Activated CD8-positive, alpha-beta memory T cell treated with anti-CD3 and anti-CD28 coated beads, Interleukin-2, amount 50 U/mL, for 24 hours (primary cell): Measurements from ENCODE around the gene ANO2.

Experiments
- DNase-seq: peaks from one replicate; pipeline ENCODE4 v3.0.0-alpha.2; 2020; ENCODE audit errors: extremely low read depth

Gene ANO2

GRCh38 chr12:5623411-5623810 lies 321.6 kb downstream of the ANO2 start:
- DNase-seq, result no peak

DNA sequence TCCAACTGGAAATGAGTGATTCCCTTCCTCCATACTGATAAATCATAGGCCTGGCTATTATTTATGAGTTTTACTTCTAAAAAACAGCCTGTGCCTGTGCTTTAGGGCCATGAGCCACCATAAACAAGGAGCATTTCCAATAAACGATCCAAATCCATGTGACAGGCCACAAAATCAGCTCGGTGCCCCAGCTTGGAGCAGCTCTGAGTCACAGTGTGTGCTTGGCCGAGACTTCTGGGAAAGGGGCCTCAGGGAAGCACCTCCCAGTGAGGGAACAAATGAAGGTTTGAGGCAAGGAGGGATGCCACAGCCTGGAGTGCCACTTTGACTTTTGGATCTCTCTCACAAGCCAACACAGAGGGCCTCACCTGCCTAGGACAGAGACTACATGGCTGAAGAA lies 322.8 kb downstream of the ANO2 start:
- DNase-seq, result no peak

DNA sequence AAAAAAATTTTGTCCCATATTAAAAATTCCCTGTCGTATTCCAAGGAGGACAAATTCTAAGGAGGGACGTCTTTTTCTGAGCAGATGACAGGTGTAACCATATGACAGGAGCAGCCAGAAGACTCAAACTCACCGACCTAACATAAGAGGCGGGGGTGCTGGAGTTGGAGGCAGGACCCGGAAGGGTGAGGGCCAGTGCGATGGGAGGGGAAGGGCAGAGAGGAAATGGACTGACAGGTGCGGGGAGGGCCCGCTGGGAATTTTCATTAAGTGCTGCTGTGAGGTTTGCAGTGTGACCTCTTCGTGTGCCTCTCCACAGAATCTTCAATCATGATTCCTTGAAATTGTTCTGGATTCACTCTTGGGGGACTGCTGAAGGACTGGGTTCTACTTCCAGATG lies 323.7 kb downstream of the ANO2 start:
- no peak for DNase-seq

- no peak for DNase-seq
These were observed 324.2 kb downstream of the ANO2 start for GRCh38 chr12:5620896-5621295.

- DNase-seq, result no peak
These were observed 325.4 kb downstream of the ANO2 start for GRCh38 chr12:5619628-5620027.

- no peak for DNase-seq
These were observed 328.2 kb downstream of the ANO2 start for GRCh38 chr12:5616854-5617253.

GRCh38 chr12:5615760-5616159 lies 329.3 kb downstream of the ANO2 start:
- DNase-seq, result no peak

DNA sequence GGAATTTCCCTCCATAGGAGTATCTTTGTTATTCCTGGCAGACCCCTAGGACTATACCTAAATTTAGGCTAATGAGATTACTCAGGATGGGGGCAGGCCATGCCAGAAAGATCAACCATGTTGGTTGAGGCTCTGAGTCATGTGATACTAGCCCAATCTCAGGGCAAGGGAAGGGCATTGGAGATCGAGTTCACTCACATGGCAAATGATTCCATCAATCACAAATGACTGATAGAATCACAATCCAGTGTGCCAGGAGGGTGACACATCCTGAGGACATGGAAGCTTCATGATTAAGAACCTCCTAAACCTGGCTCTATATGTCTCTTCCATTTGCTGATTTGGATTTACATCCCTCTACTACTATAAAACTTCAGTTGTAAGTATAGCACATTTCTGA lies 330.8 kb downstream of the ANO2 start:
- no peak for DNase-seq

DNA sequence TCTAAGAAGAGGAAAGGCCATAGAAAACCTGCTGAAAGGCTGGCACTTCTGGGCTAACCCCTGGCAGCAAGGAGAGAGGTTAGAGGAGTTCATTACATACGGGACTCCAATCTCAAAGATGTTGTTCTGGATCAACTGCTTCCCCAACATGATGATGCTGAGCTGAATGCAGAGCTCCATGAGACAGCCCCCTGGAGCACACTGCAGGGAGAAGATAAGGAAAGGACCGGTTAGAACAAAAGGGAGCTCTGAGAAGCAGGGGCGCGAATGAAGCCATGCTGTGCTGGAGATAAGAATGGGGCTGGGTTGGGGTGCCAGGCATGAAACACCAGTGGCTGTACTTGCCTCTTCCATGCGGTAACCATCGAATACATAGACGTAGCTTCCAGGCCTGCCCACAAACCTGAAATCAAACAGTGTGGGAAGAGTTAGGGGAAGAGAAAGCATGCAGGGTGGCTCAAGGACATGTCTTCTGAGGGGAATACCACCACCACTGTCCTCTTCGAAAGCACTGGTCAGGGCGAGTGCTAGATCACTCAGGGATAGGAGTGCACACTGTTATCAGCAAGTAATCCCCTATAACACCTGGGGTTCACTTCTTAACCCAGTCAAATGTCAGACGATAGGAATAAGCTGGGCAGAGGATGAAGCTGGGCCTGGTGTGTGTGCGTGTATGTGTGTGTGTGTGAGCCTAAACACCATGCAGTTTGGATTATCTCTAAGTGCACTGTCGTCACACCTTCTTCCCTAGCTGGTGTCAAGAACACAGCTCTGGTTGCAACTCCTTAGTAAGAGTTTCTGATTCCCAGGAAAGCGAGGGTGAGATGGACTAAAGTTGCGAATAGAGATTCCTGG lies 332.3 kb downstream of the ANO2 start:
- DNase-seq, result no peak

DNA sequence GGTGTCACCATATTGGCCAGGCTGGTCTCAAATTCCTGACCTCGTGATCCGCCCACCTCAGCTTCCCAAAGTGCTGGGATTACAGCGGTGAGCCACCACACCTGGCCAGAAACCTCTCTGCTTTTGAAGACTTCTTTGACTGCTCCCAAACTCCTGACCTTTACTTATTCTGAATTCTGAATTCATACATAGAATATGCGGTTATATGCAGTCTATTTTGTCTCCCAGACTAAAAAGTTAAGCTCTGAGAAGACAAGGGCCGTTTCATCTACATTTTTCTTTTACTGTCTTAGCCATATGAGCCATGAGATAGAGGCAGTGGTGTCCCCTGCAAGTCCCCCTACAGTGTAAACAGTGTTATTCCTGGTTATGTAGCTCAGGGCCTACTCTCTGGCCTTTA lies 333.9 kb downstream of the ANO2 start:
- DNase-seq, result no peak

DNA sequence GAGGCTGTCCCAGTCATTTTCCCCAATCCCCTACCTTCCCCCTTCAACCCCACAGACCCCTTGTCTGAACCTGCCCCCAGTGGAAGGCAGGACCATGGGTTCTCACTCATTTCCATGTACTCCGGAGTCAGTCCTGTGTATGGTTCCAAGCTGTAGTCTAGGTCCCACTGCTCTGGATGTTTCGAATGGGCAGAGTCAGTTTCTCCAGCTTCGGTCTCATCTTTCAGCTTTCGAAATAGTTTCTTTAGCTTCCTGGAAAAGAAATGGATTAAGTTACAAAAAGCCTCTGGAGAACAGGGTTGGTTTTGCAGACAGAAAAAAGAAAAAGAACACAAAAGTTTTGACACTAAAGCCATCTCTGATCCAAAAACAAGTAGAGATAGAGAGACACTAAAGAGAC lies 345.7 kb downstream of the ANO2 start:
- DNase-seq, result no peak

DNA sequence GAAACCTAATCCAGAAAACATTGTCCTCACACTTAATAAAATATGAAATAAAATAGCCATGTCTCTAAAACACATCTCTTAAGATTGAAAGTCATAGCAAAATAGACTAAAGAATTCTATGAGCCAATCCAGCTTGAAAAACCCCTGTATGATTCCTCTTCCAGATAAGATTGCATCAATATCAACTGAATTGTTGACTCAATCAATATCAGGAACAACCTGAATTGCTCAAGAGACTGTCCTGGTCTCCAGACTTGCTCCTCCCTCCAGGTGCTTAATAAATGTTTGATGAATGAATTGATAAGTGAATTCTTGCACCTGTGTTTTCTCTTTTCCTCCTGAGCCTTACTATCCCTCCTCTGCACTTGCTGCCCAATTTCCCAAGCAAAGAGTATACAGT lies 351.1 kb downstream of the ANO2 start:
- no peak for DNase-seq

DNA sequence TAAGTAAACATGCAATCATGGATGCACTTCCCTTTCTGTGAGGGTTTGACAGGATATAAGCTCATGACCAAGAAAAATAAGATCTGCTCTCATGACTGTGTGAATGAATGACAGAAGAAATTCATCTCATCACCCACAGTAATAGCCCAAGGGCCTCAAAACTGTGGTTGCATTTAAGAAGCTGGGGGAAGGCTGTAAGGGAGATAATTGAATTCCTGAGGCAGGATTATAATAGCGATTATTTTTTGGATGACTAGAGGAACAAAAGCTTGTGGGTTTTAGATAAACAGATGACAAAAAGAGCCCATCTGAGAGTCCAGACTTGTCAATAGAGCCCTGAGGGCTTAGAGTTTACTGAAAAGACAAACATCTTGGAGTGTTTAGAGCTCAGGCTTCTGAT lies 352.0 kb downstream of the ANO2 start:
- no peak for DNase-seq

DNA sequence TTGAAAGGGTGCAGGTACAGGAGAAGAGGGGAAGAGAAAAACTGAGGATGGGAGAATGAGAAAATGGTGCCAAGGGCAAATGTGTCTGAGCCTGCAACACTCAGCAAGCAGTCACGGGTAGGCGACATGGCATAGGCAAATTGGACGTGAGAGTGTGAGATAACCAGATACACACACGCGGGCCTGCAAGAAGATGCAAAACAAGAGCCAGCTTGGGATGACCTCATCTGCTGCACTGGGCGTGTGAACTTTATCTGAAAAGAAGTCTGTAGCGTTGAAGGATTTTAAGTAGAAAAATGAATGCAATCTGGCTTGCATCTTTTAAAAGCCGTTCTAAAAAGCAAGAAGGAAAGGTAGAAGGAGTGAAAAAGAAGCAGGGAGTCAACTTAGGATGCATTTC lies 352.7 kb downstream of the ANO2 start:
- DNase-seq, result no peak

DNA sequence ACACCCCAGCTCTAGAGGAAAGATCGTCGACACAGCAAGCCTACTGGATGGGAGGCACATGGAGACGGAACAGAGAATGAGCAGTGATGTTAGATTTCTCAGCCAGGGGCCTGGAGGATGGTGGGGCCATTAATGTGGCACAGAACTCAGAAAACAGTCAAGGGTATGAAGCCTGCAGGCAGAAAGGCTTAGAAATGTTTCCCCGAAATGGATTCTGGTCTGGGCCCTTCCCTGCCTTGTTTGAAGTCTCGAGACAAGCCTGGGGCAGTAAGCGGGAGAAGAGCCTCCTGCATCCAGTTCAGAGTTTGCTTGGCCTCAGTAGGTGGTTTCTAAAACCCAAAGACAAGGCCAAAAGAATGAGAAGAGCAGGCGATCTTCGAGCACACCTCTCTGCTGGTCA lies 354.7 kb downstream of the ANO2 start:
- no peak for DNase-seq

DNA sequence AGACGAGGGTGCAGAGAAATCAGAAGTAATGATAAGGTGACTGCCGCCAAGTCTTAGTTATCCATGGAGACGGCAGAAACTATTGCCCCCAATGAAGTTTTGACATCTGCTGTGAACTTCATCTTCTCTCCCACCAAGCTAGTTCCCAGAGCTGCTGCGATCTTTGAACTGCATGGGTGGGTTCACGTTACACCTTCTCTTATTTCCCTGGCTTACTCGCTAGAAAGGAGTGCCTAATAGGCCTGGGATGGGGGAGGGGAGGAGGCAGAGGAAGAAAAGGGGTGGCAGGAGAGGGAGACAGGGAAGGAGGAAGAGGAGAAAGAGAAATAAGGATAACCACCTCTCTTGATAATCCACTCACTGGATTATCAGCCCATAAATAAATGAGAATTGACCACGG lies 356.0 kb downstream of the ANO2 start:
- no peak for DNase-seq

- DNase-seq, result no peak
These were observed 356.5 kb downstream of the ANO2 start for GRCh38 chr12:5588591-5588990.

- no peak for DNase-seq
These were observed 356.9 kb downstream of the ANO2 start for GRCh38 chr12:5588176-5588575.

DNA sequence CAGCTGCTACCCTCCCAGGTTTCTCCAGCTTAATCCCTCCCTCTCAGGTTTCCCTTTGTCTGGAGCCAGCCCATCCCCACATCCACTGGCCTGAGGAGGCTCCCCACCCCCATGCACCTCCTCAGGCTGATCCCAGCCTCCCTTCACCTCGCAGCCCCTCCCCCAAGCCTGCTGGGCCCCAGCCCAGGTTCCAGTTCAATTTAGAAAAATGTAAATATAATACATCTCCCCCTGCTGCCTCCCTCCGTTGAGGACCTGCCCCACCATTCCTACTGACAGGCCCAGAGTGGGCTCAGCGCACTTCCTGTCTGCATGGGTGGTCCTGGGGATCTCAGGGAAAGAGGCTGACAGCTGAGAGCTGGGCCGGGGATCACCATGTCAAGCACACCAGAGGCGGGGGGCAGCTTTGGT lies 357.3 kb downstream of the ANO2 start:
- no peak for DNase-seq

- no peak for DNase-seq
These were observed 358.9 kb downstream of the ANO2 start for GRCh38 chr12:5586201-5586600.

DNA sequence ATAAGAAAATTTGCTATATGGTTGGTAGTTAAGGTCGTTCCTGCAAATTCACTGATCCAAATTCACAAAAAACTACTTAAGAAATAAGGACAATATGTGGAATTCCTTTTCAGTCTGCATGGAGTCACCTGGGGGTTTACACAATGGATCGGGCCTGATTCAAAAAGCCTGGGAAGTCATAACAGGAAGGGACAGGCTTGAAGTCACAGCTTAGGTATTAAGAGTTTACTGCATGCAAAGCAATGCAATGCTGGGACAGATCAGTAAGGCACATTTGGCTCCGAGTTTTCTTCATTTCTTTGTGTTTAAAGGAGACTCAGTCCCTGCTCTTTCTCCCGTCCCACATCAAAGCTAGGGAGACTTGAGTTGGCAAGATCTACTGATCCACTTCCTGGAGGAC lies 359.9 kb downstream of the ANO2 start:
- DNase-seq, result no peak

- DNase-seq, result no peak
These were observed 360.5 kb downstream of the ANO2 start for GRCh38 chr12:5584412-5585175.

DNA sequence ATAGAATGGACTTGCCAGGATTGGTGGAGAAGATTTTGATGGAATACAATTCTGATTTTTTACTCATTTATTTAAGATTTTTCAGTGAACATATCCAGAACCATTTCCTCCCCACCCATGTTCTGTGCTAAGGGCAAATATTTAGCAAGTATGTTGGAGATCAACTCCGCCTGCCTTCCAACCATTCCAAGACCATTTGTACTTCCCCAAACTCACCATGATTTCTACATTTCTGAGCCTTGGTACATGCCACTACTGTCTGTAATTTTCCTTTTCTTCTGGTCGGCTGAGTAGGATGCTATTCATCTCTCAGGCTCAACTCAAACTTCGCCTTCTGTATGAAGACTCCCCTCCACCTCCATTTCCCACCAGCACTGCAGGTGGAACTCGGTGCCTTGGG lies 362.5 kb downstream of the ANO2 start:
- DNase-seq, result no peak
